Pancreas (tissue), 10 donors: Measurements from ENCODE around the gene SPECC1L. TPM values are rescaled to one million over a fixed set of nuclear protein-coding genes. Genes with fewer than 3 reads are reported as not detected.
"Not testable (repeated sequence)": the region's sequence is repeated elsewhere in the genome, so short reads cannot be mapped to it uniquely, and the experiment has no call there.

Source experiments
- ATAC-seq, 4 donors: fragments of 200-7000 bp; cut with Tn5 transposase; one replicate each; pipeline versions ENCODE4 v1.8.0 to v1.9.1; 2020; ENCODE audit warnings: mild to moderate bottlenecking in 4 of 4, moderate library complexity in 4 of 4
- DNase-seq, 6 donors: peaks; one replicate each; pipeline ENCODE4 v3.0.0-alpha.2; 2020
- FAIRE-seq: peaks from 2 replicates; lab custom pipeline; 2012; peaks lifted over from hg19 to GRCh38; lab: Jason Lieb, UNC
- H3K27ac ChIP-seq, 4 donors: fragments of 200-600 bp; sonication (generic); 1 replicate in 3 of 4; 2 replicates in 1 of 4; pipeline versions ENCODE4 v1.5.0 to v1.8.0; 2020
- H3K27me3 ChIP-seq, 4 donors: fragments of 200-600 bp; one replicate each; pipeline ENCODE4 v1.8.0; 2021
- H3K36me3 ChIP-seq, 3 donors: fragments of 200-600 bp; sonication (generic) in 1 of 3; one replicate each; pipeline versions ENCODE4 v1.5.0 to v1.8.0; 2020 to 2021
- H3K4me1 ChIP-seq, 3 donors: fragments of 200-600 bp; one replicate each; pipeline ENCODE4 v1.8.0; 2021
- H3K4me3 ChIP-seq, 4 donors: fragments of 200-600 bp; sonication (generic) in 2 of 4; one replicate each; pipeline versions ENCODE4 v1.5.0 to v1.8.0; 2020 to 2021
- H3K9me3 ChIP-seq, 4 donors: fragments of 200-600 bp; one replicate each; pipeline ENCODE4 v1.8.0; 2021
- CTCF ChIP-seq, 4 donors: fragments of 200-600 bp; sonication (generic) in 3 of 4; IDR thresholded peaks; one replicate each; pipeline versions ENCODE4 v1.5.0 to v1.8.0; 2021; ENCODE audit warnings: antibody characterized with exemption in 4 of 4
- whole genome bisulfite sequencing, 2 donors: extraction: QIAGEN DNeasy Blood & Tissue Kit; methylation state at CpG; one replicate each; pipeline ENCODE4 v1.1.7; 2013; 5-methylcytosine and 5-hydroxymethylcytosine counted together
- intact Hi-C, 3 donors: fragments of 100-400 bp; cut with DNase I; formaldehyde crosslinking; loops; one replicate each; pipeline versions ENCODE4 v1.11.1 to v1.14.2; 2022
- polyA plus RNA-seq, 2 donors: library from polyadenylated mRNA; stranded (reverse); fragments of 200-250 nt; gene quantifications; one replicate each; pipeline ENCODE4 v1.2.3, GENCODE V29; 2013
- total RNA-seq, 6 donors: library from RNA; stranded (reverse); fragmentation: NEBNext Ultra II Directional in 4 of 6; extraction: Animal tissue kit (Norgen Biotek cat#: 25700) in 4 of 6; gene quantifications; one replicate each; pipeline versions ENCODE4 v1.2.1 to v1.2.4, GENCODE V29; 2021 to 2023
- donor health status: healthy with polysubstance abuse.
- donor health status: DM: no; HTN: no; CAD: no; lungs with moderate emphysema.
- donor health status: DM: no; HTN: no; CAD: no.
- donor health status: control.
- donor health status: control.
- donor health status: Bipolar disorder and iron deficiency.
- donor health status: DM: yes; HTN: yes; CAD: no.
- donor health status: DM: no; HTN: no; CAD: no.
- donor health status: DM: no; HTN: no; CAD: no.
- donor health status: DM: yes; HTN: yes; CAD: no.

The SPECC1L gene
- total and polyA plus RNA-seq, 8 donors, result 8.6 to 36.3 (median 26.5) TPM

DNA sequence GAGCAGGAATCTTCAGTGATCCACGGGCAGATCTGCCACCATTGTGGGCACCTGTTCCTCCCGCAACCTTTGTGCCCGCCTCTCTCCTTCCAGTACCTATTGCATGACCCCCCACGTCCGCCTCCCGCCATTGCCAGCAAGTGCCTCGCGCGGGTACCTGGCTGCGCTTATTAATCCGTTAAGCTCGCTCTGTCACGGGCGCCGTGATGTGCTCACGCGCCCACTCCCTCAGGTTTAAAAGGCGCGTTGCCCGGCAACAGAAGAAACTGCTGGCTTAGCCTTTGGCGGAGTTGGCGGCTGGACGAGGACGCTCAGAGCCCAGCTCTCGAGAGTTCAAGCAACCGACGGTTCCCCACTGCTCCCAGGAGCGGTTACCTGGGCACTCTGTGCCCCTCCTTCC lies 19.3 kb upstream of the SPECC1L start:
- ATAC-seq, H3K36me3 ChIP-seq, FAIRE-seq, intact Hi-C loops, H3K4me1 ChIP-seq, H3K27me3 ChIP-seq, H3K9me3 ChIP-seq, H3K27ac ChIP-seq, H3K4me3 ChIP-seq, DNase-seq: not testable (repeated sequence)
- WGBS, 2 donors, result 84% methylated on average over 14 of the region's 28 CpGs; no CpG with 5 or more reads in 1 of the 2 donors

- intact Hi-C loops, H3K27me3 ChIP-seq, H3K9me3 ChIP-seq, ATAC-seq, H3K4me1 ChIP-seq, H3K4me3 ChIP-seq, FAIRE-seq, H3K27ac ChIP-seq, H3K36me3 ChIP-seq, DNase-seq: not testable (repeated sequence)
- WGBS, 2 donors, result 85 to 91% methylated on average over 12 of the region's 12 CpGs
These were observed 17.5 kb upstream of the SPECC1L start for GRCh38 chr22:24253126-24253525.

- H3K4me1 ChIP-seq, H3K4me3 ChIP-seq, ATAC-seq, H3K27ac ChIP-seq, intact Hi-C loops, DNase-seq, H3K36me3 ChIP-seq, H3K27me3 ChIP-seq, FAIRE-seq, H3K9me3 ChIP-seq: not testable (repeated sequence)
- 84 to 86% methylated on average over 6 to 12 of the region's 13 CpGs for WGBS, 2 donors
These were observed 14.5 kb upstream of the SPECC1L start for GRCh38 chr22:24256136-24256535.

DNA sequence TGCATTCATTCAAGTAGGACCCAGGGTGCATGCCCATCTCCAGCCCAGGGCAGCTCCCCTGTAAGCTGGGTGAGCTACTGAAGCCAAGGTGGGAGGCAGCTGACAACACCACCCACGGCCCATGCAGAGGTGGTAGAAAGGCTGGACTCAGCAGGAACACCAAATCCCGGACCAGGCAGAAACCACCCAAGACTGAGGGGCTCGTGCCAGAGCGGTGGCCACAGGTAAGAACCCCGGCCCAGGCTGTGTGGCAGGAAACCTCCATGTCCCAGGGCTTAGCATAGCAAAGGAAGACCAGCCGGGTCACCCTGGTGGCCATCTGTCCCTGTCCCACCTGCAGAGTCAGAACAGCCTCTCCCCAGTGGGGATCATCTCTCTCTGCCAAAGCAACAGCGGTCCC lies 13.9 kb upstream of the SPECC1L start:
- 88 to 89% methylated on average over 6 of the region's 7 CpGs for WGBS, 2 donors
- H3K36me3 ChIP-seq, ATAC-seq, H3K27me3 ChIP-seq, intact Hi-C loops, DNase-seq, H3K4me1 ChIP-seq, H3K27ac ChIP-seq, H3K9me3 ChIP-seq, FAIRE-seq, H3K4me3 ChIP-seq: not testable (repeated sequence)

DNA sequence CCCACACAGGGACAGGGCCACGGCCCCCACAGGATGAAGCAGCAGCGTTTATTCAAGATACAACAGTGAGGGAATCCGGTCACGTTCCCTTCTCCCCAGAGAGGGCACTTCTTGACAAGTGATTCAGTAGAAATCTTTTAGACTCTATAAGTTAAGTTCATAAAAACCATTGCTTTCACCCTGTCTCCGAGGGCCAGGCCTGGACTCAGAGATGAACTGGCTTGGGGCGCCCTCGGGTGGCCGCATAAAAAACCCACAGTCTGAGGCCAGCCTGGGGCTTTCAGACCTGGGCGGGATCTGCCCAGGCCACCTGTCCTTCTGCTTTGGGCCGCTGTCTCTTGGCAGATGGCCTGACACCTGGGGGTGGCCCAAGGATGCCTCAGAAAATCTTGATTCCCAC lies 11.2 kb upstream of the SPECC1L start:
- FAIRE-seq, H3K27ac ChIP-seq, H3K36me3 ChIP-seq, H3K4me1 ChIP-seq, H3K4me3 ChIP-seq, H3K9me3 ChIP-seq, H3K27me3 ChIP-seq, intact Hi-C loops: not testable (repeated sequence)
- DNase-seq (peak in 4 of 6 donors; percentile 55 to 79 (median 78)), ATAC-seq (peak in 2 of 4 donors; percentile 60 to 75)
- TF ChIP-seq CTCF (IDR thresholded peaks at IDR 0.05), result peak in 2 of 4 donors; percentile 18 to 32
- WGBS, 2 donors, result 0 to 2% methylated on average over 4 of the region's 10 CpGs

DNA sequence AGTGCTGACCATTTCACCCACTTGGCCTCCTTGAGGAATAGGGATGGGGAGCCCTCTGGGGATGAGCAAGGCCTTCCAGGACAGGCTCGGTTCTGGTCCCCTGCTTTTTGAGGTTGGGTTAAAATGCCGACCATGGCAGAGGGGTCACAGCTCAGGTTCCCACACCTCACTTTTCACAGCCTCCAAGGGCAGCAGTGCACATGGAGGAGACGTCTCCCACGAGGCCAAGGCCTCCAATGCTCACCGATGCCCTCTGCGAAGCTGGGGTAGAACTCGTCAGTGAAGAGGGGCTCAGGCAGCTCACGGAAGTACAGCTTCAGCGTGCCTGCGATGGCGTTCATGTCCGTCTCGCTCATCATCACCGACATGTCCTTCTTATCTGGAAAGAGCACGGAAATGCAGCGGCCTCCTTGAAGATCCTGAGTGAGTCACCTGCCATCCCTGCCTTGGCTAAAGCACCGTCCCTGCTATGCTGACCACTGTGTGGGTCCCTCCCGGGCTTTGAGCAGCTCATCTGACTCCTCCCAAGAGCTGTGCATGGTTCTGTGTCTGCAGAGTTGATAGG lies 8.4 kb upstream of the SPECC1L start:
- WGBS, 2 donors, result 86 to 87% methylated on average over 18 of the region's 18 CpGs

DNA sequence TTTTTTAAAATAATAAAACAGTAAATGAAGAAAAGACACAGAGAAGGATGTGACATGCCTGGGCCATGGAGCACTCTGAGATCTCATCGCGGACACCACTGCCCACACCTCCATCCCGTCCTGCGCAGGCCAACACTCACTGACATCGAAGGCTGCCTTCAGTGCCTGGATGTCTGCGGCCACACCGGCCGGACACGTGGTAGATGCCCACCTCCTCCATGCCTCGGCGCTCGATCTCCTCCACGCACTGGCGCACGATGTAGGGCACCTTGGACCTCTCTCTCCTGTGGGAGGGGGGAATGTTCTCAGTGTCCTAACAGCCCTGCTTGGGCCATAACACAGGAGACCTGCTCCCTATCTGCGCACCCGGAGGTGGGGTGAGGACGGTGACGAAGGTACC lies 7.2 kb upstream of the SPECC1L start:
- H3K36me3 ChIP-seq, FAIRE-seq, intact Hi-C loops, DNase-seq, ATAC-seq, H3K4me3 ChIP-seq, H3K4me1 ChIP-seq, H3K27me3 ChIP-seq, H3K9me3 ChIP-seq, H3K27ac ChIP-seq: not testable (repeated sequence)
- WGBS, 2 donors, result 92 to 94% methylated on average over 15 to 18 of the region's 19 CpGs

More for the DNA sequence above, 8.4 kb upstream of the SPECC1L start:
- H3K9me3 ChIP-seq, H3K4me1 ChIP-seq, DNase-seq, H3K27ac ChIP-seq, ATAC-seq, FAIRE-seq, H3K36me3 ChIP-seq, intact Hi-C loops, H3K4me3 ChIP-seq, H3K27me3 ChIP-seq: not testable (repeated sequence)

GRCh38 chr22:24264329-24264896 lies 6.2 kb upstream of the SPECC1L start:
- H3K9me3 ChIP-seq, intact Hi-C loops, H3K36me3 ChIP-seq, H3K27ac ChIP-seq, H3K4me1 ChIP-seq, H3K27me3 ChIP-seq, H3K4me3 ChIP-seq, DNase-seq, FAIRE-seq, ATAC-seq: not testable (repeated sequence)
- WGBS, 2 donors, result 86 to 89% methylated on average over 2 to 3 of the region's 9 CpGs
